Ishikawa (cell line): Measurements from ENCODE around the gene MIGA2.

ENCODE experiments used
- CEBPB ChIP-seq: IDR thresholded peaks from 2 replicates; pipeline ENCODE4 v1.6.1; 2012
- CREB1 ChIP-seq: IDR thresholded peaks from 2 replicates; pipeline ENCODE4 v1.6.1; 2012; ENCODE audit warnings: low read depth
- EGR1 ChIP-seq: IDR thresholded peaks from 2 replicates; pipeline ENCODE4 v1.6.1; 2012
- EP300 ChIP-seq: IDR thresholded peaks from 2 replicates; pipeline ENCODE4 v1.6.1; 2012; ENCODE audit warnings: borderline replicate concordance
- FOXM1 ChIP-seq: IDR thresholded peaks from 2 replicates; pipeline ENCODE4 v1.6.1; 2012; ENCODE audit warnings: low read depth, borderline replicate concordance
- NFIC ChIP-seq: IDR thresholded peaks from 2 replicates; pipeline ENCODE4 v1.6.1; 2012
- RAD21 ChIP-seq: IDR thresholded peaks from 2 replicates; pipeline ENCODE4 v1.6.1; 2012; ENCODE audit warnings: low read depth
- TAF1 ChIP-seq: IDR thresholded peaks from 2 replicates; pipeline ENCODE4 v1.6.1; 2012; ENCODE audit warnings: low read depth, mild to moderate bottlenecking
- TCF12 ChIP-seq: IDR thresholded peaks from 2 replicates; pipeline ENCODE4 v1.6.1; 2012; ENCODE audit warnings: low read depth
- TEAD4 ChIP-seq: IDR thresholded peaks from 2 replicates; pipeline ENCODE4 v1.6.1; 2012
- YY1 ChIP-seq: IDR thresholded peaks from 2 replicates; pipeline ENCODE4 v1.6.1; 2012; ENCODE audit warnings: low read depth
- ZBTB7A ChIP-seq: IDR thresholded peaks from 2 replicates; pipeline ENCODE4 v1.6.1; 2012; ENCODE audit warnings: low read depth
- TF ChIP-seq, protein P1 (sequence below): IDR thresholded peaks from 2 replicates; pipeline ENCODE4 v1.6.1; 2012; ENCODE audit warnings: low read depth, mild to moderate bottlenecking
- TF ChIP-seq, protein P2 (sequence below): IDR thresholded peaks from 2 replicates; pipeline ENCODE4 v1.6.1; 2012
- TF ChIP-seq, protein P3 (sequence below): IDR thresholded peaks from 2 replicates; pipeline ENCODE4 v1.6.1; 2012

The MIGA2 gene, protein sequence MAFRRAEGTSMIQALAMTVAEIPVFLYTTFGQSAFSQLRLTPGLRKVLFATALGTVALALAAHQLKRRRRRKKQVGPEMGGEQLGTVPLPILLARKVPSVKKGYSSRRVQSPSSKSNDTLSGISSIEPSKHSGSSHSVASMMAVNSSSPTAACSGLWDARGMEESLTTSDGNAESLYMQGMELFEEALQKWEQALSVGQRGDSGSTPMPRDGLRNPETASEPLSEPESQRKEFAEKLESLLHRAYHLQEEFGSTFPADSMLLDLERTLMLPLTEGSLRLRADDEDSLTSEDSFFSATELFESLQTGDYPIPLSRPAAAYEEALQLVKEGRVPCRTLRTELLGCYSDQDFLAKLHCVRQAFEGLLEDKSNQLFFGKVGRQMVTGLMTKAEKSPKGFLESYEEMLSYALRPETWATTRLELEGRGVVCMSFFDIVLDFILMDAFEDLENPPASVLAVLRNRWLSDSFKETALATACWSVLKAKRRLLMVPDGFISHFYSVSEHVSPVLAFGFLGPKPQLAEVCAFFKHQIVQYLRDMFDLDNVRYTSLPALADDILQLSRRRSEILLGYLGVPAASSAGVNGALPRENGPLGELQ

DNA sequence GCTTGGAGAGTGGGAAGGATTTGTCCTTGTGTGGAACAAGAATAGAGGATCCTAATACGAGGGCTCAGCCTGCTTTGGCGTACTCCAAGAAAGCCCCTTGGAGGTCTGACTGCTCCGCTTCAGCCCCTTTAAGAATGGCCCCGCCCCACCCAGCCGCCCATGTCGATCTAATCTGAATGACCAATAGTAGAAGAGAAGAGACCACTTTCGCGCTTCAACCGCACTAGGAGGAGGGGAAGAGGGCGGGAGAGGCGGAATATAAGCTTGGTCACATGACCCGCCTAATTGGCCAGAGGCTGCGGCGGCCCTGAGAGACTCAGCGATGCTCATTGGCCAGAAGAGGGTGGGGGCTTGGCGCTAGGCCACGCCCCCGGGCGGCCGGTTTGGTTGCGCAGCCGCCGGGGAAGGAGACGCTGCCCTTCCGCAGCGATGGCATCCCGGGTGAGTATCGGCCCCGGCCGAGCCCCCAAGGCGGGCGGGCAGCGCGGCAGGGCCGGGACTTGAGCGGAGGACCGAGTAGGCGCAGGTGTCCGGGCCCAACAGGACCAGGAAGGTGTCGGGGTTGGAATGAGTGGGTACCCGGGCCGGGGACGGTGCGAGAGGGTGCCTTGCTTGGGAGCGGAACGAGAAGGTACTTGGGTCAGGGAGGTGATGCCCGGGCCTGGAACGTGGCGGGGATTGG is at the start of gene MIGA2:
MIGA2 (plus strand) TSS at position 386 of the 682 bp plus-strand sequence. CDS start 3,969 bp downstream, outside the sequence.
- TF ChIP-seq RAD21 (no peak), TEAD4 (no peak), NFIC (peak; percentile 28; the same call in 1 of the 2 replicates), YY1 (peak; percentile 82), EGR1 (no peak), FOXM1 (no peak), TAF1 (peak; percentile 96), ZBTB7A (no peak), CREB1 (0 out of 2 replicates have a peak, but pooled peaks have one; percentile 27)
- TF ChIP-seq, protein P1, sequence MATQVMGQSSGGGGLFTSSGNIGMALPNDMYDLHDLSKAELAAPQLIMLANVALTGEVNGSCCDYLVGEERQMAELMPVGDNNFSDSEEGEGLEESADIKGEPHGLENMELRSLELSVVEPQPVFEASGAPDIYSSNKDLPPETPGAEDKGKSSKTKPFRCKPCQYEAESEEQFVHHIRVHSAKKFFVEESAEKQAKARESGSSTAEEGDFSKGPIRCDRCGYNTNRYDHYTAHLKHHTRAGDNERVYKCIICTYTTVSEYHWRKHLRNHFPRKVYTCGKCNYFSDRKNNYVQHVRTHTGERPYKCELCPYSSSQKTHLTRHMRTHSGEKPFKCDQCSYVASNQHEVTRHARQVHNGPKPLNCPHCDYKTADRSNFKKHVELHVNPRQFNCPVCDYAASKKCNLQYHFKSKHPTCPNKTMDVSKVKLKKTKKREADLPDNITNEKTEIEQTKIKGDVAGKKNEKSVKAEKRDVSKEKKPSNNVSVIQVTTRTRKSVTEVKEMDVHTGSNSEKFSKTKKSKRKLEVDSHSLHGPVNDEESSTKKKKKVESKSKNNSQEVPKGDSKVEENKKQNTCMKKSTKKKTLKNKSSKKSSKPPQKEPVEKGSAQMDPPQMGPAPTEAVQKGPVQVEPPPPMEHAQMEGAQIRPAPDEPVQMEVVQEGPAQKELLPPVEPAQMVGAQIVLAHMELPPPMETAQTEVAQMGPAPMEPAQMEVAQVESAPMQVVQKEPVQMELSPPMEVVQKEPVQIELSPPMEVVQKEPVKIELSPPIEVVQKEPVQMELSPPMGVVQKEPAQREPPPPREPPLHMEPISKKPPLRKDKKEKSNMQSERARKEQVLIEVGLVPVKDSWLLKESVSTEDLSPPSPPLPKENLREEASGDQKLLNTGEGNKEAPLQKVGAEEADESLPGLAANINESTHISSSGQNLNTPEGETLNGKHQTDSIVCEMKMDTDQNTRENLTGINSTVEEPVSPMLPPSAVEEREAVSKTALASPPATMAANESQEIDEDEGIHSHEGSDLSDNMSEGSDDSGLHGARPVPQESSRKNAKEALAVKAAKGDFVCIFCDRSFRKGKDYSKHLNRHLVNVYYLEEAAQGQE: no peak
- TF ChIP-seq, protein P2, sequence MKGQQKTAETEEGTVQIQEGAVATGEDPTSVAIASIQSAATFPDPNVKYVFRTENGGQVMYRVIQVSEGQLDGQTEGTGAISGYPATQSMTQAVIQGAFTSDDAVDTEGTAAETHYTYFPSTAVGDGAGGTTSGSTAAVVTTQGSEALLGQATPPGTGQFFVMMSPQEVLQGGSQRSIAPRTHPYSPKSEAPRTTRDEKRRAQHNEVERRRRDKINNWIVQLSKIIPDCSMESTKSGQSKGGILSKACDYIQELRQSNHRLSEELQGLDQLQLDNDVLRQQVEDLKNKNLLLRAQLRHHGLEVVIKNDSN: peak; percentile 96
- TF ChIP-seq, protein P3, sequence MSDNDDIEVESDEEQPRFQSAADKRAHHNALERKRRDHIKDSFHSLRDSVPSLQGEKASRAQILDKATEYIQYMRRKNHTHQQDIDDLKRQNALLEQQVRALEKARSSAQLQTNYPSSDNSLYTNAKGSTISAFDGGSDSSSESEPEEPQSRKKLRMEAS: peak; percentile 52

DNA sequence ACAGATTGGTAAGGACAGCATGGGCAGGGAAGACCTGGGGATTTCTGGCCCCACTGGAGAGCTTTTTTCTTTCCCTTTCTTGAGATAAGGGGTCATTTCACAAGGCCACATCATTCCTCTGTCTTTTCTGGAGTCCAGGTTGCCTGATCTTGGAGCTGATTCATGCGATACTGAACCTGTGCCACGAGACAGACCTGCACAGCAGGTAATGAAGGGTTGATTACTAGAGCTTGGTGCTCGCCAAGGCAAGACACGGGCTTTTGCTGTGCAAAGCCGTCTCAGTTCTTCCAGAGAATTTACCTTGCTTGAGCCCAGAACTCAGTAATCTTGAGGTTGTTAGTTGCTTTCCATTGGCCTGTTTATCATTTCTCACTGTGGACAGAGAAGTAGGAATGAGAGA is 49.8 kb upstream of the MIGA2 start:
- TF ChIP-seq TAF1 (no peak), EGR1 (no peak), RAD21 (no peak), CEBPB (no peak), NFIC (no peak), TEAD4 (no peak), YY1 (no peak), CREB1 (no peak), EP300 (no peak), TCF12 (no peak)
- TF ChIP-seq, protein P3: no peak
- TF ChIP-seq, protein P1: no peak
- TF ChIP-seq, protein P2: no peak

DNA sequence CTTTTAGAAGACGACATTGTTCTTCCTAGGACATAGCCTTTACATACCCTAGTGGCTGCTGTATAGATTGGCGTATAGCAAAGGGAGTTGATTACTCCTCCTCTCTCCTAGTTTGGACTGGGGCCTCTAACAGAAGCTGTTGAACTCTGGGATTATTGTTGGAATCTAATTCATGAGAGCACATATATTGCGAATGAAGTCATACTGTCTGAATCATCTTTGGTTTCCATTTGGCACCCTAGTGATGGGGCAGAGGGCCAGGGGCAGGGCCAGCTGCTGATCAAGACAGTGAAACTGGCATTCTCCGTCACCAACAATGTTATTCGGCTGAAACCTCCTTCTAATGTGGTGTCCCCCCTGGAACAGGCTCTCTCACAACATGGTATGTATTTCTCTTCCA is 48.6 kb upstream of the MIGA2 start:
- no peak for TF ChIP-seq RAD21
- TF ChIP-seq TEAD4: peak; percentile 54; the same call in 1 of the 2 replicates
- 0 out of 2 replicates have a peak, but pooled peaks have one; percentile 43 for TF ChIP-seq NFIC

DNA sequence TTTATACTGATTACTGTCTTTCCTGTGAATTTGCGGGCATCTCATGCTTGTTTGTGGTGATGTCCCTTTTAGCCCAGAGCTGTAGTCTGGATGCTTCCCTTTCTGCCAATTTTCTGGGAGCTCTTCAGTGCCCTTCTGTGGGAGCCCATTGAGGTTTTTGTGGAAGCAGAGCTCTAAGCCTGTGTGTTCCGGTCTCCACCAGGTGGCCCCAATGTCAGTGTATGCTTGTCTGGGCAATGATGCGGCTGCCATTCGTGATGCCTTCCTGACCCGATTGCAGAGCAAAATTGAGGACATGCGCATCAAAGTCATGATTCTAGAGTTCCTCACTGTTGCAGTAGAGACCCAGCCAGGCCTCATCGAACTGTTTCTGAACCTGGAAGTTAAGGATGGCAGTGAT is 43.4 kb upstream of the MIGA2 start:
- no peak for TF ChIP-seq YY1
- TF ChIP-seq, protein P1: no peak
- TF ChIP-seq, protein P3: no peak
- TF ChIP-seq TEAD4: no peak
- no peak for TF ChIP-seq FOXM1
- no peak; the same call in 1 of the 2 replicates for TF ChIP-seq RAD21
- TF ChIP-seq, protein P2: no peak
- no peak for TF ChIP-seq CREB1
- no peak for TF ChIP-seq TCF12
- no peak for TF ChIP-seq NFIC
- no peak for TF ChIP-seq EGR1
- TF ChIP-seq CEBPB: no peak
- TF ChIP-seq TAF1: no peak
- no peak for TF ChIP-seq ZBTB7A
- no peak for TF ChIP-seq EP300
